ENCODE measurements around the gene UPP2.

DNA sequence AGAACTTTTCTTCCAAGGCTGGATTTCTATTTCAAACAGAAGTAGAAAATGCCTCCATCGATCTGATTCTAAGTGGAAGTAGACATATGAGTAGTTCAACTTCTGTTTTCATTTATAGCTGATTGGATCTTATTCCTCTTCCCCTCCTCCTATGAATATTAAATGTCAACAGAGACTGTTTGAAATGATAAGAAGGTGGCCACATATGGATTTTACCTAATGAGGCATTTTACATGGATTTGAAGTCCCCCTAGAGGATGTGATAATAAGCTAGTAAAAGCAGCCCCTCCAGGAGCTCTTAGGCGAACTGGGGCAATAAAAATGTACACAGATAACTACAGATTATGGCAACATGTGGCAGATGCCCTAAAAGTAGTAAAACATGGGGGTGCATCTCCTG lies 71.0 kb downstream of the UPP2 start:
- no peak for TF ChIP-seq POLR2A (IDR thresholded peaks at IDR 0.05)
- TF ChIP-seq, protein P1, sequence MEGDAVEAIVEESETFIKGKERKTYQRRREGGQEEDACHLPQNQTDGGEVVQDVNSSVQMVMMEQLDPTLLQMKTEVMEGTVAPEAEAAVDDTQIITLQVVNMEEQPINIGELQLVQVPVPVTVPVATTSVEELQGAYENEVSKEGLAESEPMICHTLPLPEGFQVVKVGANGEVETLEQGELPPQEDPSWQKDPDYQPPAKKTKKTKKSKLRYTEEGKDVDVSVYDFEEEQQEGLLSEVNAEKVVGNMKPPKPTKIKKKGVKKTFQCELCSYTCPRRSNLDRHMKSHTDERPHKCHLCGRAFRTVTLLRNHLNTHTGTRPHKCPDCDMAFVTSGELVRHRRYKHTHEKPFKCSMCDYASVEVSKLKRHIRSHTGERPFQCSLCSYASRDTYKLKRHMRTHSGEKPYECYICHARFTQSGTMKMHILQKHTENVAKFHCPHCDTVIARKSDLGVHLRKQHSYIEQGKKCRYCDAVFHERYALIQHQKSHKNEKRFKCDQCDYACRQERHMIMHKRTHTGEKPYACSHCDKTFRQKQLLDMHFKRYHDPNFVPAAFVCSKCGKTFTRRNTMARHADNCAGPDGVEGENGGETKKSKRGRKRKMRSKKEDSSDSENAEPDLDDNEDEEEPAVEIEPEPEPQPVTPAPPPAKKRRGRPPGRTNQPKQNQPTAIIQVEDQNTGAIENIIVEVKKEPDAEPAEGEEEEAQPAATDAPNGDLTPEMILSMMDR (IDR thresholded peaks at IDR 0.05 in 4 of 5, conservative IDR thresholded peaks at IDR 0.05 in 1 of 5) = no peak

All from gastrocnemius medialis (tissue), 4 donors.